Body of pancreas (tissue), 4 donors: Measurements from ENCODE around the gene BARD1. TPM values are rescaled to one million over a fixed set of nuclear protein-coding genes. Genes with fewer than 3 reads are reported as not detected.

Experiments
- ATAC-seq: fragments of 150-250 bp; one replicate; pipeline ENCODE4 v1.9.1; 2016
- DNase-seq, 4 donors: peaks; one replicate each; pipeline ENCODE4 v3.0.0-alpha.2; 2019
- H3K27ac ChIP-seq, 4 donors: fragments of 200-600 bp; sonication (generic); 1 replicate in 3 of 4; 2 replicates in 1 of 4; pipeline versions ENCODE4 v1.5.1 to v1.6.1; 2016 to 2019; ENCODE audit warnings: mild to moderate bottlenecking in 1 of 4, mixed read lengths in 1 of 4, moderate library complexity in 1 of 4
- H3K27me3 ChIP-seq, 2 donors: fragments of 200-600 bp; sonication (generic); one replicate each; pipeline ENCODE4 v1.6.0; 2016; ENCODE audit warnings: mild to moderate bottlenecking in 1 of 2
- H3K36me3 ChIP-seq, 2 donors: fragments of 200-600 bp; sonication (generic); replicated peaks in 1 of 2; 2 replicates each; pipeline ENCODE4 v1.5.1; 2016; ENCODE audit warnings: low read depth in 2 of 2; ENCODE audit not compliant: insufficient read depth in 1 of 2
- H3K4me1 ChIP-seq: fragments of 200-600 bp; sonication (generic); one replicate; pipeline ENCODE4 v1.6.0; 2016
- H3K4me3 ChIP-seq, 2 donors: fragments of 200-600 bp; sonication (generic); 1 replicate in 1 of 2; 2 replicates in 1 of 2; pipeline ENCODE4 v1.5.1; 2016 to 2019
- H3K9me3 ChIP-seq, 3 donors: fragments of 200-600 bp; sonication (generic); 1 replicate in 2 of 3; 2 replicates in 1 of 3; pipeline ENCODE4 v1.5.1; 2016
- CTCF ChIP-seq, 7 experiments: fragments of 450-650 bp in 4 of 7; fragments of 200-600 bp in 3 of 7; sonication (generic) in 3 of 7; IDR thresholded peaks; one replicate each; pipeline ENCODE4 v1.5.1; 2016 to 2019; ENCODE audit warnings: antibody characterized with exemption in 7 of 7
- POLR2A ChIP-seq, 3 donors: fragments of 450-650 bp; IDR thresholded peaks; one replicate each; pipeline ENCODE4 v1.6.1; 2016; ENCODE audit warnings: antibody characterized with exemption in 3 of 3, mild to moderate bottlenecking in 2 of 3
- WGBS, 2 donors: methylation state at CpG; one replicate each; pipeline ENCODE4 v1.1.5; 2017; 5-methylcytosine and 5-hydroxymethylcytosine counted together
- intact Hi-C: fragments of 100-400 bp; cut with DNase I; formaldehyde crosslinking; loops from one replicate; pipeline ENCODE4 v1.15.1; 2023
- total RNA-seq, 2 donors: library from RNA; depleted of rRNA; stranded (reverse); fragments of >200 nt; gene quantifications; one replicate each; pipeline ENCODE4 v1.1.0, GENCODE V29; 2016

Gene BARD1
- total RNA-seq, 2 donors from 2014 or later, result 4.4 to 5.9 TPM

- intact Hi-C loops, result no loop called here
- no peak overlapping the region for H3K27ac ChIP-seq
- no peaks in the 10 kb centered on the region for H3K9me3 ChIP-seq
- 84 to 94% methylated on average over 2 of the region's 2 CpGs for WGBS, 2 donors
- no peak for ATAC-seq
- H3K27me3 ChIP-seq, result no peaks in the 10 kb centered on the region
- H3K36me3 ChIP-seq, result no peaks in the 10 kb centered on the region
- no peaks in the 10 kb centered on the region for H3K4me1 ChIP-seq
- no peak for TF ChIP-seq CTCF (IDR thresholded peaks at IDR 0.05)
- no peak for TF ChIP-seq POLR2A (IDR thresholded peaks at IDR 0.05)
- no peak for DNase-seq
- no peak overlapping the region for H3K4me3 ChIP-seq
Measured at GRCh38 chr2:214750529-214750928, 59.0 kb downstream of the BARD1 start.

- Histone ChIP-seq H3K9me3 (no peaks in the 10 kb centered on the region), H3K27ac (no peak overlapping the region), H3K36me3 (no peaks in the 10 kb centered on the region), H3K4me1 (no peaks in the 10 kb centered on the region), H3K4me3 (no peak overlapping the region), H3K27me3 (no peaks in the 10 kb centered on the region)
- ATAC-seq, result no peak
- DNase-seq, result no peak
- intact Hi-C loops, result no loop called here
- no peak for TF ChIP-seq CTCF (IDR thresholded peaks at IDR 0.05)
- TF ChIP-seq POLR2A (IDR thresholded peaks at IDR 0.05), result no peak
Measured at GRCh38 chr2:214747992-214748391, 61.5 kb downstream of the BARD1 start.

DNA sequence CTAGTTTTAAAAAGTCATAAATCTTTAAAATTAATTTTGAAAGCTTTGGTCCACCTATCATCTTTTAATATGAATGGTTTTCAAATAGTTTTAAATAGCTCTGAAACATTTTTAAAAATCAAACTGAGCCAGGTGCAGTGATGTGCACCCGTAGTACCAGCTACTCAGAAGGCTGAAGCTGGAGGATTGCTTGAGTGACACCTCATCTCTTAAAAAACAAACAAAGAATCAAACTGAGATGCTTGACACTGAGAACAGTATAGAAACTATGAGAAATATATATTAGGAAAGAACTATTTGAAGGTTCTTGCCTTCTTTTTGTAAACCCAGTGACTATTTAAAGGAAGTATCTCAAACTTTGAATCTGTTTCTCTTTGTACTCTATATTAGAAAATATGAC is 67.4 kb downstream of the BARD1 start:
- 87 to 94% methylated on average over 1 of the region's 1 CpG for WGBS, 2 donors
- H3K4me3 ChIP-seq, result no peak overlapping the region
- ATAC-seq (no peak), DNase-seq (no peak)
- TF ChIP-seq CTCF (IDR thresholded peaks at IDR 0.05) (no peak), POLR2A (IDR thresholded peaks at IDR 0.05) (no peak)
- H3K4me1 ChIP-seq, result no peaks in the 10 kb centered on the region
- no peak overlapping the region for H3K27ac ChIP-seq
- H3K36me3 ChIP-seq, result no peaks in the 10 kb centered on the region
- no peaks in the 10 kb centered on the region for H3K9me3 ChIP-seq
- intact Hi-C loops, result no loop called here
- H3K27me3 ChIP-seq, result no peaks in the 10 kb centered on the region

- intact Hi-C loops, result no loop called here
- WGBS, 2 donors, result 84 to 92% methylated on average over 1 of the region's 1 CpG
- no peaks in the 10 kb centered on the region for H3K27me3 ChIP-seq
Measured at GRCh38 chr2:214740867-214741395, 68.6 kb downstream of the BARD1 start.

More at GRCh38 chr2:214740867-214741395, 68.6 kb downstream of the BARD1 start:
- Histone ChIP-seq H3K36me3 (no peaks in the 10 kb centered on the region), H3K27ac (no peak overlapping the region), H3K4me3 (no peak overlapping the region), H3K9me3 (no peaks in the 10 kb centered on the region), H3K4me1 (no peaks in the 10 kb centered on the region)
- ATAC-seq, result no peak
- TF ChIP-seq POLR2A (IDR thresholded peaks at IDR 0.05) (no peak), CTCF (IDR thresholded peaks at IDR 0.05) (no peak)
- DNase-seq, result no peak
